HG02759 (cell line): Measurements from ENCODE around the gene PROSER2.
"Not testable (repeated sequence)": the region's sequence is repeated elsewhere in the genome, so short reads cannot be mapped to it uniquely, and the experiment has no call there.

Experiments
- ATAC-seq: cut with Tn5 transposase; IDR thresholded peaks from one replicate; pipeline ENCODE4 v1.9.1; 2021; ENCODE audit warnings: mild to moderate bottlenecking, moderate library complexity; ENCODE audit not compliant: unreplicated experiment

Gene PROSER2

GRCh38 chr10:11831520-11831951, 8.4 kb downstream of the PROSER2 start:
- ATAC-seq = no peak

GRCh38 chr10:11832042-11832441, 8.9 kb downstream of the PROSER2 start:
- no peak for ATAC-seq

GRCh38 chr10:11835061-11835460, 11.9 kb downstream of the PROSER2 start:
- ATAC-seq = no peak

- ATAC-seq = no peak
Measured at GRCh38 chr10:11835704-11836103, 12.5 kb downstream of the PROSER2 start.

- no peak for ATAC-seq
Measured at GRCh38 chr10:11837372-11838161, 14.4 kb downstream of the PROSER2 start.

- no peak for ATAC-seq
Measured at GRCh38 chr10:11838298-11838852, 15.2 kb downstream of the PROSER2 start.

GRCh38 chr10:11841375-11841774, 18.2 kb downstream of the PROSER2 start:
- ATAC-seq = no peak

- no peak for ATAC-seq
Measured at GRCh38 chr10:11842411-11842810, 19.3 kb downstream of the PROSER2 start.

GRCh38 chr10:11845113-11845512, 22.0 kb downstream of the PROSER2 start:
- no peak for ATAC-seq

- ATAC-seq = no peak
Measured at GRCh38 chr10:11846542-11846941, 23.4 kb downstream of the PROSER2 start.

- ATAC-seq = no peak
Measured at GRCh38 chr10:11849277-11849676, 26.1 kb downstream of the PROSER2 start.

GRCh38 chr10:11849911-11850310, 26.8 kb downstream of the PROSER2 start:
- no peak for ATAC-seq

GRCh38 chr10:11851910-11852309, 28.8 kb downstream of the PROSER2 start:
- ATAC-seq = no peak

- ATAC-seq = not testable (repeated sequence)
Measured at GRCh38 chr10:11852637-11853036, 29.5 kb downstream of the PROSER2 start.

- no peak for ATAC-seq
Measured at GRCh38 chr10:11853468-11853867, 30.3 kb downstream of the PROSER2 start.

GRCh38 chr10:11854301-11854700, 31.1 kb downstream of the PROSER2 start:
- no peak for ATAC-seq

GRCh38 chr10:11856089-11856488, 32.9 kb downstream of the PROSER2 start:
- ATAC-seq = no peak

- ATAC-seq = no peak
Measured at GRCh38 chr10:11856678-11857077, 33.5 kb downstream of the PROSER2 start.

- ATAC-seq = no peak
Measured at GRCh38 chr10:11858093-11858492, 34.9 kb downstream of the PROSER2 start.

- no peak for ATAC-seq
Measured at GRCh38 chr10:11861341-11861740, 38.2 kb downstream of the PROSER2 start.

- ATAC-seq = no peak
Measured at GRCh38 chr10:11861811-11862428, 38.8 kb downstream of the PROSER2 start.
